Neuronal stem cell (in vitro differentiated cells): ENCODE data around the gene NALCN.
A peak's percentile ranks its signal among the peaks of the same experiment; 100 is the strongest.

ENCODE experiments used
- DNase-seq: peaks from one replicate; pipeline ENCODE4 v3.0.0-alpha.2; 2013; ENCODE audit warnings: low spot score
- H2AFZ ChIP-seq: one replicate; pipeline ENCODE4 v1.6.1; 2013; ENCODE audit warnings: mild to moderate bottlenecking, low read length, inconsistent platforms
- H2AK5ac ChIP-seq: 2 replicates; pipeline ENCODE4 v1.6.1; 2013; ENCODE audit warnings: low read depth, mild to moderate bottlenecking, inconsistent platforms, low read length, moderate library complexity, mixed read lengths
- H2BK120ac ChIP-seq: 2 replicates; pipeline ENCODE4 v1.6.1; 2013; ENCODE audit warnings: low read depth, mild to moderate bottlenecking, inconsistent platforms, low read length, moderate library complexity, mixed read lengths
- H2BK12ac ChIP-seq: one replicate; pipeline ENCODE4 v1.6.1; 2013; ENCODE audit warnings: low read length, inconsistent platforms
- H2BK15ac ChIP-seq: 2 replicates; pipeline ENCODE4 v1.6.1; 2013; ENCODE audit warnings: mild to moderate bottlenecking, low read length, inconsistent platforms, mixed read lengths
- H2BK5ac ChIP-seq: one replicate; pipeline ENCODE4 v1.6.1; 2013; ENCODE audit warnings: inconsistent platforms, mild to moderate bottlenecking, low read length, moderate library complexity
- H3K14ac ChIP-seq: one replicate; pipeline ENCODE4 v1.6.1; 2013; ENCODE audit warnings: low read length, inconsistent platforms
- H3K18ac ChIP-seq: 2 replicates; pipeline ENCODE4 v1.6.1; 2013; ENCODE audit warnings: low read length, inconsistent platforms
- H3K23ac ChIP-seq: 2 replicates; pipeline ENCODE4 v1.6.1; 2013; ENCODE audit warnings: low read depth, mild to moderate bottlenecking, mixed read lengths, low read length, inconsistent platforms; ENCODE audit not compliant: poor library complexity
- H3K27ac ChIP-seq: replicated peaks from 3 replicates; pipeline ENCODE4 v1.5.1; 2013; ENCODE audit warnings: low read length, inconsistent platforms
- H3K27me3 ChIP-seq, 3 experiments: 2 replicates each; pipeline ENCODE4 v1.6.1; 2013; ENCODE audit warnings: low read length in 3 of 3, mild to moderate bottlenecking in 2 of 3, inconsistent platforms in 1 of 3, low read depth in 1 of 3, mixed read lengths in 1 of 3, moderate library complexity in 1 of 3; ENCODE audit not compliant: control insufficient read depth in 3 of 3, insufficient read depth in 3 of 3
- H3K36me3 ChIP-seq, 2 donors: replicated peaks in 1 of 2; 2 replicates each; pipeline ENCODE4 v1.6.1; 2013; ENCODE audit warnings: low read length in 2 of 2; ENCODE audit not compliant: control insufficient read depth in 2 of 2, insufficient read depth in 2 of 2
- H3K4ac ChIP-seq: 2 replicates; pipeline ENCODE4 v1.6.1; 2013; ENCODE audit warnings: inconsistent platforms, mild to moderate bottlenecking, low read length, moderate library complexity
- H3K4me1 ChIP-seq, 2 donors: 1 replicate in 1 of 2; 2 replicates in 1 of 2; pipeline ENCODE4 v1.6.1; 2013; ENCODE audit warnings: low read length in 2 of 2, low read depth in 1 of 2; ENCODE audit not compliant: control insufficient read depth in 2 of 2, insufficient read depth in 1 of 2
- H3K4me2 ChIP-seq: one replicate; pipeline ENCODE4 v1.6.1; 2013; ENCODE audit warnings: mild to moderate bottlenecking, low read length, inconsistent platforms; ENCODE audit not compliant: insufficient read depth, poor library complexity, severe bottlenecking
- H3K4me3 ChIP-seq, 2 donors: 2 replicates each; pipeline ENCODE4 v1.5.1; 2013; ENCODE audit warnings: low read length in 2 of 2, mild to moderate bottlenecking in 2 of 2, inconsistent platforms in 1 of 2, moderate library complexity in 1 of 2
- H3K79me1 ChIP-seq: one replicate; pipeline ENCODE4 v1.6.1; 2013; ENCODE audit warnings: low read depth, mild to moderate bottlenecking, inconsistent platforms, low read length, moderate library complexity
- H3K9ac ChIP-seq: one replicate; pipeline ENCODE4 v1.6.1; 2013; ENCODE audit warnings: mild to moderate bottlenecking, low read depth, low read length, inconsistent platforms; ENCODE audit not compliant: poor library complexity
- H3K9me3 ChIP-seq, 2 donors: replicated peaks in 1 of 2; 2 replicates each; pipeline versions ENCODE3 to v1.6.1; 2013; ENCODE audit warnings: low read length in 2 of 2, mild to moderate bottlenecking in 2 of 2, inconsistent platforms in 1 of 2, low read depth in 1 of 2, mixed read lengths in 1 of 2, moderate library complexity in 1 of 2; ENCODE audit not compliant: control insufficient read depth in 2 of 2, insufficient read depth in 1 of 2
- H4K8ac ChIP-seq: one replicate; pipeline ENCODE4 v1.6.1; 2013; ENCODE audit warnings: low read depth, mild to moderate bottlenecking, inconsistent platforms, low read length, moderate library complexity
- H4K91ac ChIP-seq: one replicate; pipeline ENCODE4 v1.6.1; 2013; ENCODE audit warnings: low read length, low read depth, mild to moderate bottlenecking, inconsistent platforms; ENCODE audit not compliant: poor library complexity
- WGBS, 2 donors: extraction: QIAGEN DNeasy Blood & Tissue Kit; methylation state at CpG; one replicate each; pipeline ENCODE4 v1.1.7; 2013; ENCODE audit warnings: missing lambda C conversion rate in 2 of 2, mixed read lengths in 1 of 2; ENCODE audit not compliant: insufficient read length in 2 of 2, insufficient replicate concordance in 1 of 2; ENCODE audit errors: extremely low coverage in 2 of 2; 5-methylcytosine and 5-hydroxymethylcytosine counted together

Gene NALCN

GRCh38 chr13:101019126-101019525 lies 397.2 kb downstream of the NALCN start:
- H3K4me2 ChIP-seq: no peak overlapping the region
- H2BK12ac ChIP-seq: no peak overlapping the region
- no peak overlapping the region for H2BK120ac ChIP-seq
- no peak overlapping the region for H2AK5ac ChIP-seq
- H3K4ac ChIP-seq: no peak overlapping the region
- H3K9me3 ChIP-seq: no peaks in the 10 kb centered on the region
- H3K79me1 ChIP-seq: no peaks in the 10 kb centered on the region
- no peak for DNase-seq
- no peak overlapping the region for H3K18ac ChIP-seq
- no peak overlapping the region for H2BK5ac ChIP-seq
- no peak overlapping the region for H2BK15ac ChIP-seq
- no peak overlapping the region for H3K27ac ChIP-seq
- no peaks in the 10 kb centered on the region for H3K27me3 ChIP-seq
- H3K36me3 ChIP-seq: no peaks in the 10 kb centered on the region
- no peak overlapping the region for H3K23ac ChIP-seq
- no peak overlapping the region for H3K4me3 ChIP-seq
- no CpG with 5 or more reads among the region's 1 CpG for WGBS, 2 donors
- peaks cover 4 to 12% of the 10 kb centered on the region in 2 donors for H3K4me1 ChIP-seq
- no peak overlapping the region for H4K91ac ChIP-seq
- no peak overlapping the region for H4K8ac ChIP-seq
- H2AFZ ChIP-seq: no peak overlapping the region
- no peak overlapping the region for H3K9ac ChIP-seq
- no peak overlapping the region for H3K14ac ChIP-seq

DNA sequence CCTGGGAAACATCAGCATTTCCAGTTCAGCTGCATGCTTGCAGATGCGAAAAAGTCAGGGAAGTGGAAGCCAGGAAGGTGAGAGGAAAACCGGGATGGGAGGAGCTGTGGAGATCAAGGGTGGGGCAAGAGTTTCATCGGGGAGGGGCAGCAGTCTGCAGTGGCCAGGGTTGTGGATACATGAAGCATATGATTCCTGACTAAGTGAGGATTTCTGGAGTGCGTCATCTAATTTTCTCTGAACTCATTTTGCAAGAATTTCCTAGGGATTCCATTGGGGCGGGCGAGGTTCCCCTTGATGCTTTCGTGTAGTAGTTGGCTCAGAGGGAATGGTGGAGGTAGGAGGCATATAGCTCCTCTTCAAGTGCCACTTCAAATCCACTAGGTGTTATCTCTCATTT lies 397.6 kb downstream of the NALCN start:
- Histone ChIP-seq H2AK5ac (no peak overlapping the region), H3K27me3 (no peaks in the 10 kb centered on the region), H3K14ac (no peak overlapping the region), H3K9ac (no peak overlapping the region), H4K8ac (no peak overlapping the region), H3K4ac (no peak overlapping the region), H3K4me3 (no peak overlapping the region), H3K23ac (no peak overlapping the region), H3K36me3 (no peaks in the 10 kb centered on the region), H2BK15ac (no peak overlapping the region), H3K4me2 (no peak overlapping the region), H3K4me1 (peaks cover 4 to 12% of the 10 kb centered on the region in 2 donors), H4K91ac (no peak overlapping the region), H3K18ac (no peak overlapping the region), H3K27ac (no peak overlapping the region), H3K79me1 (no peaks in the 10 kb centered on the region), H2BK120ac (no peak overlapping the region), H2BK12ac (no peak overlapping the region), H2BK5ac (no peak overlapping the region), H2AFZ (no peak overlapping the region), H3K9me3 (no peaks in the 10 kb centered on the region)
- WGBS, 2 donors: no CpG with 5 or more reads among the region's 7 CpGs
- DNase-seq: no peak

DNA sequence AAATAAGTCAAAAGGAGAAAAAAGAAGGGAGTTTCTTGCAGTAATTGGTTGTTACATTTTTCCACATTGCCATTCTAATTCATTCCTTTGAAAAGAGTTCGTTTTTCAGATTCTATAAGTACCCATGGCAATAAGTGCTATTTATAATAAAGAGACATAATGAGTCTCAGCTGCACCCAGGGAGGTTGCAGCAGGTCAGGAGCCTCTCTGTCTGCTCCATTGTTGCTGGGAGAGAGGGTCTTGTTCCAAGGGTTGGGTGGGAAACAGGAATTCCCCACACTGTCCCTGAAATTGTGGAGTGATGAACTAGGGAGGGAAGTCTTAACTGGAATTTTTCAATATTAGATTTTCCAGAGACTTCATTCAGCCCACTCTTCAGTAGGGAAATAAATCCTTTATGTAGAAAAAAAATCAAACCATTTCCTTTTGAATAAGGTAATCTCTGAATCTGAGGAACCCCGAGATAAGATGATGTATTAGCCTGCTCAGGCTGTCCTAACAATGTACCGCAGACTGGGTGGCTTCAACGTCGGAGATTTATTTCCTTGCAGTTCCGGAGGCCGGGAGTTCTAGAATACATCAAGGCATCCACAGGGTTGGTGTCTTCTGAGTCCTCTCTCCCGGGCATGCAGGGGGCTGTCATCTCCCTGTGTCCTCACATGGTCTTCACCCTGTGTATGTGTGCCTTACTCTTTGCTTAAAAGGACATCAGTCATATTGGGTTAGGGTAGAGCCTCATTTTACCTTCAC lies 399.0 kb downstream of the NALCN start:
- Histone ChIP-seq H2AFZ (no peak overlapping the region), H3K4me1 (peaks cover 4 to 12% of the 10 kb centered on the region in 2 donors), H3K4ac (no peak overlapping the region), H2BK12ac (no peak overlapping the region), H3K4me3 (no peak overlapping the region), H3K4me2 (no peak overlapping the region), H4K8ac (no peak overlapping the region), H3K9me3 (no peaks in the 10 kb centered on the region), H4K91ac (no peak overlapping the region), H3K27me3 (no peaks in the 10 kb centered on the region), H3K23ac (no peak overlapping the region), H3K9ac (no peak overlapping the region), H2BK15ac (no peak overlapping the region), H2BK5ac (no peak overlapping the region), H3K79me1 (no peaks in the 10 kb centered on the region), H3K18ac (no peak overlapping the region), H3K27ac (no peak overlapping the region), H2BK120ac (no peak overlapping the region), H3K36me3 (no peaks in the 10 kb centered on the region), H2AK5ac (no peak overlapping the region), H3K14ac (no peak overlapping the region)
- no CpG with 5 or more reads among the region's 8 CpGs for WGBS, 2 donors
- no peak for DNase-seq

GRCh38 chr13:101016475-101016874 lies 399.8 kb downstream of the NALCN start:
- no peak overlapping the region for H3K27ac ChIP-seq

More at GRCh38 chr13:101016475-101016874, 399.8 kb downstream of the NALCN start:
- H2BK5ac ChIP-seq: no peak overlapping the region
- H3K18ac ChIP-seq: peak overlapping the region; percentile 11
- peaks cover 4 to 12% of the 10 kb centered on the region in 2 donors for H3K4me1 ChIP-seq
- no peak overlapping the region for H2BK15ac ChIP-seq
- H3K4me3 ChIP-seq: no peak overlapping the region
- no peak overlapping the region for H4K91ac ChIP-seq
- H3K27me3 ChIP-seq: no peaks in the 10 kb centered on the region
- no peaks in the 10 kb centered on the region for H3K36me3 ChIP-seq
- H2AK5ac ChIP-seq: no peak overlapping the region
- no peak overlapping the region for H3K4me2 ChIP-seq
- no peak overlapping the region for H3K9ac ChIP-seq
- no peak overlapping the region for H2BK12ac ChIP-seq
- H3K9me3 ChIP-seq: no peaks in the 10 kb centered on the region
- no CpG with 5 or more reads among the region's 7 CpGs for WGBS, 2 donors
- H2AFZ ChIP-seq: no peak overlapping the region
- H3K4ac ChIP-seq: no peak overlapping the region
- H3K79me1 ChIP-seq: no peaks in the 10 kb centered on the region
- no peak overlapping the region for H3K23ac ChIP-seq
- no peak overlapping the region for H4K8ac ChIP-seq
- no peak overlapping the region for H3K14ac ChIP-seq
- no peak for DNase-seq
- H2BK120ac ChIP-seq: no peak overlapping the region
